Stomach (tissue), 9 donors: ENCODE results near the gene CORO2B. TPM values are rescaled to one million over a fixed set of nuclear protein-coding genes. Genes with fewer than 3 reads are reported as not detected.

Experiments
- DNase-seq, 2 donors: peaks; one replicate each; pipeline versions ENCODE4 v3.0.0 to v3.0.0-alpha.2; 2013 to 2019
- H3K27ac ChIP-seq, 5 donors: fragments of 200-600 bp in 4 of 5; sonication (generic) in 4 of 5; one replicate each; pipeline ENCODE4 v1.5.1; 2013 to 2019; ENCODE audit warnings: mild to moderate bottlenecking in 1 of 5, moderate library complexity in 1 of 5
- H3K27me3 ChIP-seq, 3 donors: fragments of 200-600 bp; sonication (generic); one replicate each; pipeline ENCODE4 v1.5.1; 2017 to 2019; ENCODE audit warnings: mixed run types in 1 of 3
- H3K36me3 ChIP-seq, 4 donors: fragments of 200-600 bp; sonication (generic); 1 replicate in 3 of 4; 2 replicates in 1 of 4; pipeline ENCODE4 v1.5.1; 2016 to 2019
- H3K4me1 ChIP-seq, 4 donors: fragments of 200-600 bp; sonication (generic); one replicate each; pipeline ENCODE4 v1.5.1; 2016 to 2019
- H3K4me3 ChIP-seq, 4 donors: fragments of 200-600 bp; sonication (generic) in 3 of 4; one replicate each; pipeline ENCODE4 v1.5.1; 2016 to 2019; ENCODE audit warnings: mild to moderate bottlenecking in 1 of 4
- H3K9me3 ChIP-seq, 4 donors: fragments of 200-600 bp; sonication (generic); one replicate each; pipeline ENCODE4 v1.5.1; 2016 to 2019
- CTCF ChIP-seq, 7 experiments: fragments of 450-650 bp in 4 of 7; fragments of 200-600 bp in 3 of 7; sonication (generic) in 3 of 7; IDR thresholded peaks; one replicate each; pipeline ENCODE4 v1.5.1; 2016 to 2019; ENCODE audit warnings: antibody characterized with exemption in 7 of 7, control low read depth in 2 of 7, mild to moderate bottlenecking in 1 of 7
- EP300 ChIP-seq: sonication (generic); formaldehyde crosslinking; IDR thresholded peaks from one replicate; pipeline ENCODE4 v1.6.1; 2017; ENCODE audit warnings: antibody characterized with exemption
- POLR2A ChIP-seq, 4 donors: fragments of 450-650 bp; IDR thresholded peaks; one replicate each; pipeline ENCODE4 v1.6.1; 2016; ENCODE audit warnings: antibody characterized with exemption in 4 of 4, control low read depth in 2 of 4, mild to moderate bottlenecking in 1 of 4, moderate library complexity in 1 of 4
- POLR2AphosphoS5 ChIP-seq, 3 donors: sonication (generic); formaldehyde crosslinking; IDR thresholded peaks; one replicate each; pipeline ENCODE4 v1.6.1; 2016; ENCODE audit warnings: antibody characterized with exemption in 3 of 3
- WGBS, 5 donors: extraction: QIAGEN DNeasy Blood & Tissue Kit in 3 of 5; methylation state at CpG; one replicate each; pipeline versions ENCODE4 v1.1.5 to v1.1.7; 2013 to 2018; 5-methylcytosine and 5-hydroxymethylcytosine counted together
- intact Hi-C: fragments of 100-400 bp; cut with DNase I; formaldehyde crosslinking; loops from one replicate; pipeline ENCODE4 v1.15.1; 2023; ENCODE audit warnings: low total_unique reads
- polyA plus RNA-seq, 3 donors: library from polyadenylated mRNA; stranded (reverse); fragments of 200-250 nt; gene quantifications; one replicate each; pipeline ENCODE4 v1.2.3, GENCODE V29; 2013
- total RNA-seq, 5 donors: library from RNA; depleted of rRNA; stranded (reverse); fragments of >200 nt; gene quantifications; one replicate each; pipeline versions ENCODE4 v1.1.0 to v1.2.3, GENCODE V29; 2014 to 2016
- donor health status: healthy with polysubstance abuse.
- donor health status: Bipolar disorder and iron deficiency.
- donor health status: healthy.

The CORO2B gene
- total and polyA plus RNA-seq, 8 donors = 0.89 to 3.7 (median 2.3) TPM; not detected in 1

DNA sequence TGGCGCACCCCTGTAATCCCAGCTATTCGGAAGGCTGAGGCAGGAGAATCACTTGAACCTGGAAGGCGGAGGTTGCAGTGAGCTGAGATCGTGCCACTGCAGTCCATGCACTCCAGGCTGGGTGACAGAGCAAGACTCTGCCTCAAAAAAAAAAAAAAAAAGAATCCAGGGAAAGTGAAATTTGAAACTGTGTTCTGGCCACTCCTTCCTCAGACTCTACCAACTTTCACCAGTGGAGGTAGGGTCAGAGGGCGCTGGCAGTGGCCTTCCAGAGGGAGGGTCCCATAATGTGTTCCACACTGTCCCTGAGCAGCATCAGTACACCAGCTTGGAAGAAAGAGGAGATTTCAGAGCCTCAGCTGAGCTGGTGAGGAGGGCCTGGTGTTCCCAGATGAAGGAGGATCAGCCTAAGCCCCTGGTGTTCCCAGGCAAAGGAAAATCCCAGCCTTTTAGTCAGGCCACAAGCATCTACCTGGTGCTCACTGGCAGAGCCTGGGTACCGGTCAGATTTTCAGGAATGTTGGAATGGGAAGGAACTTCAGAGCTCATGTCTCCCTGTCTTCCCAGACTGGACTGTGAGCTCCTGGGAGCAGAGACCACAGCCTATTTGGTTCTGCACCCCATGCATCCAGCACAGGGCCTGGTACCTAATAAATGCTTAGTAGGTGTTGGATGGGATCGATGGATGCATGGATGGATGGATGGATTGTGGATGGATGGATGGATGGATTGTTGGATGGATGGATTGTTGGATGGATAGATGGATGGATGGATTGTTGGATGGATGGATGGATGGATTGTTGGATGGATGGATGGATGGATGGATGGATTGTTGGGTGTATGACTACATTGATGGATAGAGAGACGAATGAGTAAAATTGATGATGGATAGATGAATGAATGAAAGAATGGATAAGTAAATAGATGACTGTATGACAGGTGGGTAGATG is 117.9 kb downstream of the CORO2B start:
- 85 to 95% (median 90%) methylated on average over 8 of the region's 8 CpGs for WGBS, 5 donors
- Histone ChIP-seq H3K4me1 (peaks cover 8 to 19% (median 12%) of the 10 kb centered on the region in 4 donors), H3K36me3 (no peaks in the 10 kb centered on the region), H3K27ac (no peak overlapping the region), H3K4me3 (no peak overlapping the region), H3K9me3 (no peaks in the 10 kb centered on the region), H3K27me3 (peaks cover 0 to 15% (median 4%) of the 10 kb centered on the region in 3 donors)
- TF ChIP-seq EP300 (no peak), POLR2AphosphoS5 (IDR thresholded peaks at IDR 0.05) (no peak), POLR2A (IDR thresholded peaks at IDR 0.05) (no peak), CTCF (IDR thresholded peaks at IDR 0.05) (no peak)
- DNase-seq = no peak
- intact Hi-C loops = no loop called here

- Histone ChIP-seq H3K4me1 (peaks cover 8 to 14% (median 12%) of the 10 kb centered on the region in 4 donors), H3K27ac (no peak overlapping the region), H3K4me3 (no peak overlapping the region), H3K9me3 (no peaks in the 10 kb centered on the region), H3K27me3 (peaks cover 0 to 15% (median 4%) of the 10 kb centered on the region in 3 donors), H3K36me3 (no peaks in the 10 kb centered on the region)
- TF ChIP-seq POLR2AphosphoS5 (IDR thresholded peaks at IDR 0.05) (no peak), EP300 (no peak), POLR2A (IDR thresholded peaks at IDR 0.05) (no peak), CTCF (IDR thresholded peaks at IDR 0.05) (no peak)
- WGBS, 5 donors = 83 to 93% (median 85%) methylated on average over 4 to 9 of the region's 9 CpGs
- no peak for DNase-seq
- intact Hi-C loops = no loop called here
Observed at GRCh38 chr15:68697711-68698690, 119.2 kb downstream of the CORO2B start.

GRCh38 chr15:68698708-68699107 is 119.9 kb downstream of the CORO2B start:
- Histone ChIP-seq H3K4me3 (no peak overlapping the region), H3K9me3 (no peaks in the 10 kb centered on the region), H3K4me1 (peaks cover 8 to 14% (median 12%) of the 10 kb centered on the region in 4 donors), H3K27ac (no peak overlapping the region), H3K27me3 (peaks cover 0 to 15% (median 4%) of the 10 kb centered on the region in 3 donors), H3K36me3 (no peaks in the 10 kb centered on the region)
- intact Hi-C loops = no loop called here
- 67 to 74% (median 70%) methylated on average over 5 of the region's 5 CpGs for WGBS, 5 donors
- TF ChIP-seq EP300 (no peak), POLR2AphosphoS5 (IDR thresholded peaks at IDR 0.05) (no peak), POLR2A (IDR thresholded peaks at IDR 0.05) (no peak), CTCF (IDR thresholded peaks at IDR 0.05) (no peak)
- DNase-seq = no peak
